Brain microvascular endothelial cell (primary cell): ENCODE data around the gene MALRD1.

ENCODE experiments used
- DNase-seq: peaks from one replicate; pipeline ENCODE4 v3.0.0-alpha.2; 2020
- H3K27ac ChIP-seq: fragments of 250-450 bp; sonication (Bioruptor Pico); 2 replicates; pipeline ENCODE4 v1.5.1; 2020; ENCODE audit warnings: mild to moderate bottlenecking, moderate library complexity
- H3K27me3 ChIP-seq: fragments of 250-450 bp; sonication (Bioruptor Pico); replicated peaks from 2 replicates; pipeline ENCODE4 v1.5.1; 2020; ENCODE audit warnings: mild to moderate bottlenecking
- H3K36me3 ChIP-seq: fragments of 250-450 bp; sonication (Bioruptor Pico); replicated peaks from 2 replicates; pipeline ENCODE4 v1.5.1; 2020; ENCODE audit warnings: mild to moderate bottlenecking
- H3K4me3 ChIP-seq: 2 replicates; pipeline ENCODE4 v1.5.1; 2011; ENCODE audit warnings: low read depth, mild to moderate bottlenecking, control low read depth, low read length, moderate library complexity
- CTCF ChIP-seq: IDR thresholded peaks from 2 replicates; pipeline ENCODE4 v1.5.1; 2011; ENCODE audit warnings: low read depth, mild to moderate bottlenecking, moderate library complexity, low read length, control low read depth, inconsistent platforms; ENCODE audit errors: missing control alignments
- in situ Hi-C: cut with HindIII; loops from 2 replicates; pipeline ENCODE4 v1.10.0; 2017; ENCODE audit warnings: low sequenced_read_pairs, low pct_ligation_motif_present

MALRD1 gene

DNA sequence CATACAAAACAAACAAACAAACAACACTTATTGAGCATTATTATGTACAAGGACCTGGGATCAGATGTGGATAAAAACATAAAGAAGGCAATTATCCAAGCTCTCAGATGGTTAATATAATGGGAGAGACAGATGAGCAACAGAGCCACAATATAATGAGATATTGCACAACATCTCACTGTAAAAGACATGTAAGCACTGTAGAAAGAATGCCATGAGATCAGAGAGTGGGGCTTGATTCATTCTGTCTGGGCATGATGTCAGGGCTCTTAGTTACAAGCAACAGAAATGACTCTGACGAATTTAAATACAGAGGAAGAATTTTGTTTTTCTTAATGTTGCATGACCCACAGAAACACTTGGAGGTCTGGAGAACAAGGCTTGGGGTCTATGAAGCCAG is 602.9 kb downstream of the MALRD1 start:
- peak; percentile 86 for DNase-seq
- Histone ChIP-seq H3K4me3 (no peak overlapping the region), H3K27ac (peak overlapping the region; percentile 32), H3K36me3 (no peaks in the 10 kb centered on the region), H3K27me3 (no peaks in the 10 kb centered on the region)
- in situ Hi-C loops: no loop called here
- TF ChIP-seq CTCF: no peak

GRCh38 chr10:19652750-19653149 is 604.1 kb downstream of the MALRD1 start:
- DNase-seq: no peak
- in situ Hi-C loops: no loop called here
- TF ChIP-seq CTCF: no peak

GRCh38 chr10:19653931-19654330 is 605.3 kb downstream of the MALRD1 start:
- in situ Hi-C loops: no loop called here
- peak overlapping the region; percentile 58 for H3K27ac ChIP-seq
- TF ChIP-seq CTCF: no peak
- no peaks in the 10 kb centered on the region for H3K36me3 ChIP-seq
- no peak overlapping the region for H3K4me3 ChIP-seq
- DNase-seq: no peak
- H3K27me3 ChIP-seq: no peaks in the 10 kb centered on the region

More at GRCh38 chr10:19652750-19653149, 604.1 kb downstream of the MALRD1 start:
- Histone ChIP-seq H3K27me3 (no peaks in the 10 kb centered on the region), H3K36me3 (no peaks in the 10 kb centered on the region), H3K4me3 (no peak overlapping the region), H3K27ac (no peak overlapping the region)

GRCh38 chr10:19654576-19654975 is 606.0 kb downstream of the MALRD1 start:
- Histone ChIP-seq H3K36me3 (no peaks in the 10 kb centered on the region), H3K27ac (peak overlapping the region; percentile 58), H3K27me3 (no peaks in the 10 kb centered on the region), H3K4me3 (no peak overlapping the region)
- in situ Hi-C loops: no loop called here
- DNase-seq: peak; percentile 76
- no peak for TF ChIP-seq CTCF

DNA sequence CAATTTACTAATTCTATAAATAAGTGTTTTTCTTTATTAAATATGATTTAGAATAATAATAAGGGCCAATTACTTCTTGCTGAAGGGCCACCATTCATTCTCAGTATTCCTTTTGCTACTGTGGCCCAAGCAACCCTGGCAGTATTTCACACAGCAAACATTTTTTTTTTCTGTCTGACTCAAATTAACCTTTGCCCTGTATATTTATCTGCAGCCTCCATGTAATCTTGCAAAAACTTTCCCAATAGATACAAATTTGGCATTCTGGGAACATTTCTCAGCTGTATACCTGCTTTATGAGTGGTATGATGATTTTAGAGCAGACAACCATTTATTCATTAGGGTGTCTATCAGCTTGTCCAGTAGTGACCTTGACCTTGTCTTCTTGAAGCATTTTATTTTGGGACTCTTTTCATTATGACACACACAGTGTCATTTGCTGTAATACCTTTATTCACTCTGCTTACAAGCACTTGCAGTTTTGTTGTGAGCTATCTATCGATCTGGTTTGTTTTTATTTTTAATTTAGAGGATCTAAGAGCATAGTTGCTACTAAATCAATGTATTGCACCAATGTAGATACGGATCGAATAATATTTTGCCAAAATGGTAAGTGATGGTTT is 607.9 kb downstream of the MALRD1 start:
- no peak overlapping the region for H3K27ac ChIP-seq
- H3K4me3 ChIP-seq: no peak overlapping the region
- H3K27me3 ChIP-seq: no peaks in the 10 kb centered on the region
- no peaks in the 10 kb centered on the region for H3K36me3 ChIP-seq
- no peak for DNase-seq
- in situ Hi-C loops: no loop called here
- TF ChIP-seq CTCF: no peak

- TF ChIP-seq CTCF: no peak
- Histone ChIP-seq H3K27ac (peak overlapping the region; percentile 61), H3K4me3 (no peak overlapping the region), H3K27me3 (no peaks in the 10 kb centered on the region), H3K36me3 (no peaks in the 10 kb centered on the region)
- peak; percentile 51 for DNase-seq
- in situ Hi-C loops: no loop called here
These were observed 609.5 kb downstream of the MALRD1 start for GRCh38 chr10:19658131-19658530.
